Suprapubic skin (tissue), 4 donors: ENCODE results near the gene NIM1K.

Experiments
- CTCF ChIP-seq, 2 donors: fragments of 200-600 bp in 1 of 2; fragments of 450-650 bp in 1 of 2; sonication (generic) in 1 of 2; IDR thresholded peaks; one replicate each; pipeline ENCODE4 v1.5.1; 2016 to 2019; ENCODE audit warnings: antibody characterized with exemption in 2 of 2, mild to moderate bottlenecking in 1 of 2, moderate library complexity in 1 of 2
- POLR2A ChIP-seq, 2 donors: fragments of 450-650 bp; IDR thresholded peaks; one replicate each; pipeline ENCODE4 v1.6.1; 2017; ENCODE audit warnings: antibody characterized with exemption in 2 of 2, mild to moderate bottlenecking in 2 of 2, moderate library complexity in 2 of 2
- POLR2AphosphoS5 ChIP-seq, 3 donors: sonication (generic); formaldehyde crosslinking; IDR thresholded peaks; one replicate each; pipeline ENCODE4 v1.6.1; 2017; ENCODE audit warnings: antibody characterized with exemption in 3 of 3

GRCh38 chr5:43301653-43302091 is 109.6 kb downstream of the NIM1K start:
- TF ChIP-seq CTCF (IDR thresholded peaks at IDR 0.05) (no peak), POLR2A (IDR thresholded peaks at IDR 0.05) (no peak), POLR2AphosphoS5 (IDR thresholded peaks at IDR 0.05) (no peak)
